IMR-90 (cell line): Measurements from ENCODE around the gene KLK8. TPM values are rescaled to one million over a fixed set of nuclear protein-coding genes. Genes with fewer than 3 reads are reported as not detected.

Source experiments
- ATAC-seq: fragments of 200-7000 bp; cut with Tn5 transposase; 2 replicates; pipeline ENCODE4 v1.9.1; 2020; ENCODE audit warnings: low read depth, mild to moderate bottlenecking, moderate library complexity
- BruUV-seq: library from RNA; stranded (reverse); fragments of 400-500 nt; replicated peaks from 2 replicates; lab custom pipeline; 2021; lab: Mats Ljungman, UMichigan
- CTCF ChIA-PET: fragments of 300-600 bp; formaldehyde crosslinking; extraction: SDS; loops from one replicate; lab custom pipeline; 2021; ENCODE audit warnings: antibody characterized with exemption; lab: Yijun Ruan, JAX
- POLR2A ChIA-PET: fragments of 300-600 bp; sonication (Branson Sonifier 250); formaldehyde crosslinking; loops from one replicate; lab custom pipeline; 2022; ENCODE audit warnings: antibody characterized with exemption; ENCODE audit not compliant: unreplicated experiment; lab: Charles Lee
- DNase-seq: peaks from one replicate; pipeline ENCODE4 v3.0.0; 2013
- H2AFZ ChIP-seq: replicated peaks from 2 replicates; pipeline ENCODE3; 2013; ENCODE audit warnings: low read length, mild to moderate bottlenecking; ENCODE audit not compliant: poor library complexity
- H2AK5ac ChIP-seq: 2 replicates; pipeline ENCODE4 v1.6.1; 2013; ENCODE audit warnings: low read depth, low read length, inconsistent platforms
- H2AK9ac ChIP-seq: replicated peaks from 2 replicates; pipeline ENCODE3; 2013; ENCODE audit warnings: mild to moderate bottlenecking, low read depth, low read length, moderate library complexity; ENCODE audit not compliant: poor library complexity
- H2BK120ac ChIP-seq: 2 replicates; pipeline ENCODE4 v1.6.1; 2013; ENCODE audit warnings: low read depth, low read length, inconsistent platforms
- H2BK15ac ChIP-seq: 3 replicates; pipeline ENCODE4 v1.6.1; 2013; ENCODE audit warnings: low read depth, low read length, inconsistent platforms
- H2BK20ac ChIP-seq: 2 replicates; pipeline ENCODE4 v1.6.1; 2013; ENCODE audit warnings: low read depth, mild to moderate bottlenecking, inconsistent platforms, low read length, moderate library complexity
- H2BK5ac ChIP-seq: 2 replicates; pipeline ENCODE4 v1.6.1; 2013; ENCODE audit warnings: mild to moderate bottlenecking, low read depth, low read length, inconsistent platforms; ENCODE audit not compliant: poor library complexity, severe bottlenecking
- H3K14ac ChIP-seq: replicated peaks from 2 replicates; pipeline ENCODE4 v1.6.1; 2013; ENCODE audit warnings: low read depth, low read length, inconsistent platforms
- H3K18ac ChIP-seq: 2 replicates; pipeline ENCODE4 v1.6.1; 2013; ENCODE audit warnings: low read depth, low read length, control low read depth
- H3K23ac ChIP-seq: 2 replicates; pipeline ENCODE4 v1.6.1; 2013; ENCODE audit warnings: low read depth, low read length, inconsistent platforms
- H3K27ac ChIP-seq: 2 replicates; pipeline ENCODE4 v1.5.1; 2013; ENCODE audit warnings: mild to moderate bottlenecking, control low read depth, low read length; ENCODE audit not compliant: insufficient read depth
- H3K27me3 ChIP-seq: 2 replicates; pipeline ENCODE4 v1.6.1; 2013; ENCODE audit warnings: low read length; ENCODE audit not compliant: control insufficient read depth, insufficient read depth
- H3K36me3 ChIP-seq: 2 replicates; pipeline ENCODE4 v1.6.1; 2013; ENCODE audit warnings: low read length, mixed read lengths; ENCODE audit not compliant: control insufficient read depth, insufficient read depth
- H3K4ac ChIP-seq: 2 replicates; pipeline ENCODE4 v1.6.1; 2013; ENCODE audit warnings: low read depth, low read length, inconsistent platforms
- H3K4me1 ChIP-seq: 2 replicates; pipeline ENCODE4 v1.6.1; 2013; ENCODE audit warnings: low read length, mixed read lengths; ENCODE audit not compliant: control insufficient read depth, insufficient read depth
- H3K4me2 ChIP-seq: 2 replicates; pipeline ENCODE4 v1.6.1; 2013; ENCODE audit warnings: low read depth, mild to moderate bottlenecking, control low read depth, low read length, moderate library complexity
- H3K4me3 ChIP-seq: 2 replicates; pipeline ENCODE4 v1.5.1; 2013; ENCODE audit warnings: low read depth, mild to moderate bottlenecking, control low read depth, low read length, moderate library complexity; ENCODE audit not compliant: insufficient read depth
- H3K56ac ChIP-seq: 2 replicates; pipeline ENCODE4 v1.6.1; 2013; ENCODE audit warnings: low read length, inconsistent platforms; ENCODE audit not compliant: insufficient read depth; ENCODE audit errors: extremely low read depth
- H3K79me1 ChIP-seq, 2 experiments: 2 replicates each; pipeline ENCODE4 v1.6.1; 2013; ENCODE audit warnings: low read length in 2 of 2, inconsistent platforms in 1 of 2, low read depth in 1 of 2
- H3K9ac ChIP-seq: 2 replicates; pipeline ENCODE4 v1.6.1; 2013; ENCODE audit warnings: low read depth, low read length, control low read depth
- H3K9me1 ChIP-seq: 2 replicates; pipeline ENCODE4 v1.6.1; 2013; ENCODE audit warnings: low read length, inconsistent platforms; ENCODE audit not compliant: insufficient read depth
- H3K9me3 ChIP-seq: 2 replicates; pipeline ENCODE4 v1.6.1; 2013; ENCODE audit warnings: low read length; ENCODE audit not compliant: control insufficient read depth, insufficient read depth
- H4K20me1 ChIP-seq: 2 replicates; pipeline ENCODE4 v1.6.1; 2013; ENCODE audit warnings: low read length, inconsistent platforms; ENCODE audit not compliant: insufficient read depth
- H4K5ac ChIP-seq: 2 replicates; pipeline ENCODE4 v1.6.1; 2013; ENCODE audit warnings: mild to moderate bottlenecking, low read depth, low read length, control low read depth
- H4K8ac ChIP-seq, 2 experiments: 2 replicates each; pipeline ENCODE4 v1.6.1; 2013; ENCODE audit warnings: low read depth in 2 of 2, low read length in 2 of 2, control low read depth in 1 of 2, inconsistent platforms in 1 of 2
- H4K91ac ChIP-seq: 2 replicates; pipeline ENCODE4 v1.6.1; 2013; ENCODE audit warnings: low read depth, low read length, inconsistent platforms; ENCODE audit not compliant: insufficient read depth
- BHLHE40 ChIP-seq: fragments of 150-350 bp; IDR thresholded peaks from 2 replicates; pipeline ENCODE4 v1.6.1; 2016; ENCODE audit warnings: mild to moderate bottlenecking, low read depth, low read length
- CEBPB ChIP-seq: IDR thresholded peaks from 2 replicates; pipeline ENCODE4 v1.6.1; 2012; ENCODE audit warnings: low read depth, low read length, improper control_type of control experiment
- CHD1 ChIP-seq: IDR thresholded peaks from 2 replicates; pipeline ENCODE4 v1.6.1; 2012; ENCODE audit warnings: low read depth, low read length, improper control_type of control experiment
- CTCF ChIP-seq: conservative IDR thresholded peaks from 2 replicates; pipeline ENCODE4 v1.5.1; 2012; ENCODE audit warnings: mild to moderate bottlenecking, low read depth, low read length, improper control_type of control experiment
- ELK1 ChIP-seq: fragments of 150-350 bp; IDR thresholded peaks from 2 replicates; pipeline ENCODE4 v1.6.1; 2016; ENCODE audit warnings: low read depth, mild to moderate bottlenecking, low read length, moderate library complexity, borderline replicate concordance
- FOS ChIP-seq: fragments of 150-350 bp; IDR thresholded peaks from 2 replicates; pipeline ENCODE4 v1.6.1; 2016; ENCODE audit warnings: low read depth, low read length
- MAFK ChIP-seq: IDR thresholded peaks from 2 replicates; pipeline ENCODE4 v1.6.1; 2012; ENCODE audit warnings: low read depth, low read length, improper control_type of control experiment
- MAZ ChIP-seq: IDR thresholded peaks from 2 replicates; pipeline ENCODE4 v1.6.1; 2012; ENCODE audit warnings: low read depth, mild to moderate bottlenecking, low read length, improper control_type of control experiment, moderate library complexity, borderline replicate concordance
- MXI1 ChIP-seq: IDR thresholded peaks from 2 replicates; pipeline ENCODE4 v1.6.1; 2012; ENCODE audit warnings: low read depth, mild to moderate bottlenecking, low read length, moderate library complexity, borderline replicate concordance
- NFE2L2 ChIP-seq: fragments of 150-350 bp; IDR thresholded peaks from 2 replicates; pipeline ENCODE4 v1.6.1; 2016; ENCODE audit warnings: low read depth, mild to moderate bottlenecking, low read length
- POLR2A ChIP-seq: IDR thresholded peaks from 2 replicates; pipeline ENCODE4 v1.6.1; 2012; ENCODE audit warnings: mild to moderate bottlenecking, low read depth, low read length
- RAD21 ChIP-seq: IDR thresholded peaks from 2 replicates; pipeline ENCODE4 v1.6.1; 2012; ENCODE audit warnings: low read length, improper control_type of control experiment
- RCOR1 ChIP-seq: IDR thresholded peaks from 2 replicates; pipeline ENCODE4 v1.6.1; 2012; ENCODE audit warnings: mild to moderate bottlenecking, low read length, improper control_type of control experiment; ENCODE audit not compliant: insufficient replicate concordance
- RFX5 ChIP-seq: IDR thresholded peaks from 2 replicates; pipeline ENCODE4 v1.8.0; 2012; ENCODE audit warnings: low read depth, mild to moderate bottlenecking, low read length, moderate library complexity
- SMC3 ChIP-seq: fragments of 150-350 bp; IDR thresholded peaks from 2 replicates; pipeline ENCODE4 v1.6.1; 2016; ENCODE audit warnings: low read depth, mild to moderate bottlenecking, antibody characterized with exemption, low read length, moderate library complexity
- USF2 ChIP-seq: fragments of 150-350 bp; IDR thresholded peaks from 2 replicates; pipeline ENCODE4 v1.6.1; 2017; ENCODE audit warnings: mild to moderate bottlenecking, antibody characterized with exemption, low read length, low read depth
- WGBS, 2 experiments: methylation state at CpG; one replicate each; pipeline versions ENCODE4 v1.1.5 to v1.1.7; 2013; ENCODE audit warnings: missing lambda C conversion rate in 2 of 2; ENCODE audit not compliant: insufficient read length in 1 of 2; ENCODE audit errors: extremely low coverage in 2 of 2; 5-methylcytosine and 5-hydroxymethylcytosine counted together
- dilution Hi-C: fragments of 300-500 bp; cut with HindIII; formaldehyde crosslinking; loops from one replicate; pipeline ENCODE4 v1.14.3; 2018; ENCODE audit warnings: low sequenced_read_pairs; ENCODE audit not compliant: unreplicated experiment
- in situ Hi-C: fragments of 300-500 bp; cut with MboI; formaldehyde crosslinking; loops from 3 replicates; pipeline ENCODE4 v1.14.3; 2019; ENCODE audit warnings: low sequenced_read_pairs, inconsistent platforms, mixed read lengths
- intact Hi-C: fragments of 100-400 bp; cut with micrococcal nuclease; formaldehyde crosslinking; loops from 2 replicates; pipeline ENCODE4 v1.10.0; 2022
- polyA plus RNA-seq, 3 experiments: library from polyadenylated mRNA; depleted of rRNA; stranded (reverse); fragments of >200 nt; gene quantifications; 2 replicates each; pipeline ENCODE4 v1.2.3, GENCODE V29; 2012; ENCODE audit warnings: low replicate concordance in 1 of 3
- total RNA-seq: library from RNA; depleted of rRNA; stranded (reverse); fragments of >200 nt; gene quantifications from 2 replicates; pipeline ENCODE4 v1.2.3, GENCODE V29; 2012

Gene KLK8
- total and polyA plus RNA-seq, 2 of the 4 experiments (the other 2 are of a cell fraction): not detected

GRCh38 chr19:51015691-51016267 is 14.4 kb upstream of the KLK8 start:
- POLR2A ChIA-PET: no interaction called here
- dilution Hi-C loops (no loop called here), in situ Hi-C loops (no loop called here), intact Hi-C loops (loop anchor here (10.0 kb wide), 1 partner anchor 661 kb away; no protein-coding TSS in a partner anchor)
- Histone ChIP-seq H2AK5ac (no peak overlapping the region), H3K14ac (no peak overlapping the region), H3K23ac (no peak overlapping the region), H3K27me3 (peaks cover 19% of the 10 kb centered on the region), H3K9me3 (no peaks in the 10 kb centered on the region; the same call in 1 of the 2 replicates), H2BK20ac (no peak overlapping the region), H2BK5ac (no peak overlapping the region), H3K4me2 (no peak overlapping the region), H4K91ac (no peak overlapping the region), H4K5ac (no peak overlapping the region), H3K4me1 (no peaks in the 10 kb centered on the region), H3K4me3 (no peak overlapping the region), H3K18ac (no peak overlapping the region), H3K9me1 (no peaks in the 10 kb centered on the region), H2BK120ac (no peak overlapping the region), H3K27ac (no peak overlapping the region), H3K9ac (no peak overlapping the region), H2BK15ac (no peak overlapping the region), H3K79me1 (no peaks in the 10 kb centered on the region), H2AFZ (no peak overlapping the region), H3K36me3 (no peaks in the 10 kb centered on the region), H3K56ac (no peak overlapping the region), H3K4ac (no peak overlapping the region), H4K8ac (no peak overlapping the region), H4K20me1 (no peaks in the 10 kb centered on the region), H2AK9ac (no peak overlapping the region)
- ATAC-seq (no peak), DNase-seq (no peak)
- CTCF ChIA-PET: no interaction called here
- WGBS, 2 experiments: 84% methylated on average over 7 of the region's 19 CpGs; no CpG with 5 or more reads in 1 of the 2 experiments
- TF ChIP-seq MXI1 (no peak), NFE2L2 (no peak), RAD21 (no peak), POLR2A (no peak), MAZ (no peak), CTCF (no peak), ELK1 (no peak), FOS (no peak), CEBPB (no peak), BHLHE40 (no peak), CHD1 (no peak), MAFK (no peak), RCOR1 (no peak), SMC3 (no peak), USF2 (no peak), RFX5 (no peak)
- BruUV-seq: no TSS peak
